NK-92 treated with Interleukin-12 subunit alpha and Interleukin-12 subunit beta, amount 100 ng/mL, for 24 hours (cell line): ENCODE results near the gene AEBP2.
"Not testable (repeated sequence)": the region's sequence is repeated elsewhere in the genome, so short reads cannot be mapped to it uniquely, and the experiment has no call there.

Experiments
- DNase-seq: peaks from one replicate; lab custom pipeline; 2025; lab: John Stamatoyannopoulos, UW

AEBP2 gene

GRCh38 chr12:19454837-19455236 is 15.5 kb downstream of the AEBP2 start:
- DNase-seq = no peak

GRCh38 chr12:19456176-19456575 is 16.9 kb downstream of the AEBP2 start:
- DNase-seq = no peak

- no peak for DNase-seq
Observed at GRCh38 chr12:19457561-19457960, 18.3 kb downstream of the AEBP2 start.

DNA sequence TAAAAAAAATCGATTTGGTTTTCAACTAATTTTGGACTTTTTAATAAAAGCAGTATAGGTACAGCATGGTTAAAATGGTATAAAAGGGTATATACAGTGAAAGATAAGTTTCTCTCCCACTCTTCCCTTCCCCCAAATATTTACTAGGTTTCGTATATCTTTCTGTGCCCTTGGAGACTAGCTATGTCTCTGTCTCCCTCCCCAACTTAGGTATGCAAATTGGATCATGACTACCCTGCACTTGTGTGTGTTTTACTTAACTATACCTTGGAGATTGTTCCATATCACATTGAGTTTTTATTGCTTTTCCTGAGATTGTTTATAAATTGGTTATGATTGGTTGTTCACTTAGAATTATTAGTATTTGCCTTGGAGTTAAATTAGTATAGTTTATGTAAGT is 19.4 kb downstream of the AEBP2 start:
- DNase-seq = no peak

- no peak for DNase-seq
Observed at GRCh38 chr12:19461999-19462398, 22.7 kb downstream of the AEBP2 start.

DNA sequence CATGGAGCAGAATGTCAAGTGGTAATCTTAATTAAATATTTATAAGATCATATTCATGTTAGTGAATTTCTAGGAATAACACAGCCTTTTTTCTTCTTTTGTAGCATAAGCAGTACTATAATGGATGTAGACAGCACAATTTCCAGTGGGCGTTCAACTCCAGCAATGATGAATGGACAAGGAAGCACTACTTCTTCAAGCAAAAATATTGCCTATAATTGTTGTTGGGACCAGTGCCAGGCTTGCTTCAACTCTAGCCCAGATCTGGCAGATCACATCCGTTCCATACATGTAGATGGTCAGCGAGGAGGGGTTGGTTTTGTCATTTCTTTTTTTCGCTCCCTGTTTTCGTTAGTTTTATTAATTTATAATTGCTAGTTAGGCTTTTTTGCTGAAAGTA is 23.1 kb downstream of the AEBP2 start:
- no peak for DNase-seq

DNA sequence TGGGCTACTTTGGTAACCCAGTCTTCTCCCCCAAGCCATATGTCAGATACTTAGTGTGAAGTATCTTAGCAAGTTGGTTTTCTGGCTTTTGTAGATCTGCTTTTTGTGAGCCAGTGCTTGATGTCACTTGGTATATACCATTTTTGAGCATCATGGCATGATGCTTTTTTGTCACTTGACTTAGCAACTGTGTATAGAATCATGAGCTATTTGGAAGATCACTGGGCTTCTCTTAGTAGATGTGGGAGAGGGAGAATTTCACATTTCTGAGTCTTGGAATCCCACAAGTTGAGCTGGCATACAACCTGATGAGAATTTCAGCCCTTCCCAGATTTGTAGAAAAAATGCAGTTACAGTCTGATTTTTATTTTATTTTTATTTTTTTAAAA is 24.9 kb downstream of the AEBP2 start:
- no peak for DNase-seq

DNA sequence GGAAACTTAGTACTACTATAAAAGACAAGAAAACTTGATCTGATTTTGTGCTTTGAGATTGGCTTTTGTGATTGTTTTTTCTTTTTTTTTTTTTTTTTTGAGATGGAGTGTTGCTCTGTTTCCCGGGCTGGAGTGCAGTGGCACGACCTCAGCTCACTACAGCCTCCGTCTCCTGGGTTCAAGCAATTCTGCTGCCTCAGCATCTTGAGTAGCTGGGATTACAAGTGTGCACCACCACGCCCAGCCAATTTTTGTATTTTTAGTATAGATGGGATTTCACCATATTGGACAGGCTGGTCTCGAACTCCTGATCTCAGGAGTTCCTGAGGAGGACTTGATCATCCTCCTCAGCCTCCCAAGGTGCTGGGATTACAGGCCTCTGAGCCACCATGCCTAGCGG is 26.4 kb downstream of the AEBP2 start:
- DNase-seq = no peak

DNA sequence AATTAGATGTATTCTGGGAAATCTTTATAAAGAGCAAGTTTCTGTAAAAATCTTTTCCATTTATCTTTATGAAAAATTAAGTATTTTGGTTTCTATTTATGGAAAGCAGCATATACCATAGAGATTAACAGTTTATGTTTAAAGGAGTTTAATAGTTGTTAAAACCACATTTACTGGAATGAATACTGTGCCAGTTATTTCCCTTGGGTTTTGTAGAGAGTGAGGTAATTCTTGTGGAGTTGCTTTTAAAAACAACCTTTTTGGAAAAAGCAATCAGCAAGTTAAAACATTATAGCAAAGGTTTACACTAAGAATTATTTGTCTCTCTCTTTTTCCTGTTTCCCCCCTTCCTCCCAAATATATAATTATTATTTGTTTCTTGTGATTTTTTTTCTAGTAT is 34.9 kb downstream of the AEBP2 start:
- DNase-seq = no peak

DNA sequence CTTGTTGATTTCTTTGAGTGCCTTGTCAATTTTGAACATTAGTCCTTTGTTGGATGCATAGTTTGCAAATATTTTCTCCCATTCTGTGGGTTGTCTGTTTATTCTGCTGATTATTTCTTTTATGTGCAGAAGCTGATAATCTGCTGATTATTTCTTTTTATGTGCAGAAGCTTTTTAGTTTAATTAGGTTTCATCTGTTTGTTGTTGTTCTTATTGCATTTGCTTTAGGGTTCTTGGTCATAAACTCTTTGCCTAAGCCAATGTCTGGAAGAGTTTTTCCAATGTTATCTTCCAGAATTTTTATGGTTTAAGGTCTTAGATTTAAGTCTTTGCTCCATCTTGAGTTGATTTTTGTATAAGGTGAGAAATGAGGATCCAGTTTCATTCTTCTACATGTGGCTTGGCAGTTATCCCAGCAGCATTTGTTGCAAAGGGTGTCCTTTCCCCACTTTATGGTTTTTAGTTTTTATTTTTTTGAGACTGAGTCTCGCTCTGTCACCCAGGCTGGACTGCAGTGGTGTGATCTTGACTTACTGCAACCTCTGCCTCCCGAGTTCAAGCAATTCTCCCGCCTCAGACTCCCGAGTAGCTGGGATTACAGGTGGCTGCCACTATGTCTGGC is 36.7 kb downstream of the AEBP2 start:
- not testable (repeated sequence) for DNase-seq

- no peak for DNase-seq
Observed at GRCh38 chr12:19477071-19477470, 37.8 kb downstream of the AEBP2 start.

GRCh38 chr12:19480459-19480858 is 41.2 kb downstream of the AEBP2 start:
- no peak for DNase-seq

DNA sequence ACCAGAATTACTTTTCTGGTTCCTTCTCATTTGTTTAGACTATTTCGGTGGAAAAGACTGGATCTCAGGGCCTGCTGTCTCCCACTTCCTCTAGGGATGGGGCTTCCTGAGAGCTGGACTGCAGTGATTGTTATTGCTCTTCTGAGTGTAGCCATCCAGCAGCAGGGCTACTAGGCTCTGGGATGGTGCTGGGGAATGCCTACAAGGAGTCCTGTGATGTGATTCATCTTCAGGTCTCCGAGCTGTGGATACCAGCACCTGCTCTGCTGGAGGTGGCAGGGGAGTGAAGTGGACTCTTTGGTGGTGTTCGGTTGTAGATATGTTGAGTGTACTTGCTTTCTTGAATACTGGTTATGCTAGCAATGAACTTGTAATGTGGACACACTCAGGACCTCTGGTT is 42.7 kb downstream of the AEBP2 start:
- no peak for DNase-seq

- no peak for DNase-seq
Observed at GRCh38 chr12:19482551-19483109, 43.3 kb downstream of the AEBP2 start.

GRCh38 chr12:19483727-19484126 is 44.4 kb downstream of the AEBP2 start:
- DNase-seq = no peak

DNA sequence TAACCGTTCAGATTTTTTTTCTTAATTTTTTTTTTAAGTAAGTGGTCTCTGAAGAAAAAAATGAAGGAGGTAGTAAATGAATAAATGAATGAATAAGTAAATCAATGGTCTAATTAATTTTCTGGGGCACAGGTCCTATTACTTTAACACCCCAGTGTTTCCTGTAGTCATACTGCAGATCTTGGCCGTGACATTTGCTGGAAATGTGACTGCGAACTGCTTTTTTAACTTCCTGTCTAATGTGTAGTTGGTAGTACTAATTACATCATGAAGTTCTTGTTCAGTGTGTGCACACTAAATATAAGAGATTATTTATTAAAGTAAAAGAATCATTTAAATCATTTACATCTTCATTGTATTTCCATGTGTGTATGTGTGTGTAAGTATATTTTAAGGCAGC is 45.4 kb downstream of the AEBP2 start:
- no peak for DNase-seq

GRCh38 chr12:19485240-19485639 is 45.9 kb downstream of the AEBP2 start:
- DNase-seq = no peak

DNA sequence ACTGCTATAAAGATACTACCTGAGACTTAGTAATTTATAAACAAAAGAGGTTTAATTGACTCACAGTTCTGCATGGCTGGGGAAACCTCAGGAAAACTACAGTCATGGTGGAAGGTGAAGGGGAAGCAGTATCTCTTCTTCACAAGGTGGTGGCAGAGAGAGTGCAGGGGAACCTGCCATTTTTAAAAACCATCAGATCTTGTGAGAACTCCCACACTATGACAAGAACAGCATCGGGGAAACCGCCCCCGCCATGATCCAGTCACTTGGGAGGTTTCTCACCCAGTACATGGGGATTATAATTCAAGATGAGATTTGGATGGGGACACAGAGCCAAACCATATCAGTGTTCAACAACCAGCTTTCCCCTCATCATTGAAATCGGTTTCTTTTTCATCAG is 49.9 kb downstream of the AEBP2 start:
- DNase-seq = no peak

GRCh38 chr12:19490908-19491307 is 51.6 kb downstream of the AEBP2 start:
- DNase-seq = no peak

DNA sequence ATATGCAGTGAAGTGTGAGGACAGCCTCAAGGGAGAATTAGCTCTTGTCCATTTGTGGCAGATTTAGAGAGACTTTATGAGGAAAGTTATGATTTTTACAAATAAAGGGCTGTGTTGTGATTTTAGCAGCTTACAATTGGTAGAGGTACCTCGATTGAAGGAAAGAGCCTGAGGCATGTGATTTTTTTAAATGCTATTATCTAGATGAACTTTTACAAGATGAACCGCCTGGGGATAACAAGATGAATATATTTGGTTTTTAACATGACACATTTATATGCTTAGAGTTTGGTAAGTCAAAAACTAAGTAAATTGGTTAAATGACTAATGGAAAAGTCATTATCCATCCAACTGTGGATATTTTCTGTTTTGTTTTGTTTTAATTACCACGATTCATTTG is 52.6 kb downstream of the AEBP2 start:
- no peak for DNase-seq

GRCh38 chr12:19496219-19496878 is 57.1 kb downstream of the AEBP2 start:
- DNase-seq = no peak

- DNase-seq = no peak
Observed at GRCh38 chr12:19498099-19498498, 58.8 kb downstream of the AEBP2 start.

- no peak for DNase-seq
Observed at GRCh38 chr12:19499030-19499429, 59.7 kb downstream of the AEBP2 start.

GRCh38 chr12:19506497-19506896 is 67.2 kb downstream of the AEBP2 start:
- no peak for DNase-seq
